ENCODE results near the gene ERBB3.

GRCh38 chr12:56121204-56121870 is 41.4 kb downstream of the ERBB3 start:
- TF ChIP-seq SUZ12 (IDR thresholded peaks at IDR 0.05; ENCODE audit: extremely low read depth, insufficient read depth, insufficient read length) (no peak), YY1 (IDR thresholded peaks at IDR 0.05; ENCODE audit: insufficient read depth, insufficient read length) (no peak), ZNF274 (IDR thresholded peaks at IDR 0.05; ENCODE audit: low read depth, low read length) (no peak)

Data from NT2/D1 (cell line).